ENCODE measurements around the gene DUSP22. TPM values are rescaled to one million over a fixed set of nuclear protein-coding genes. Genes with fewer than 3 reads are reported as not detected.

Gene DUSP22
- total and polyA plus RNA-seq, 8 donors: 27.3 to 48.8 (median 33.7) TPM

- H3K9me3 ChIP-seq: no peaks in the 10 kb centered on the region
- H3K27ac ChIP-seq: peak overlapping the region in 1 of 2 donors; percentile 29
- peaks cover 12 to 23% of the 10 kb centered on the region in 2 donors for H3K4me1 ChIP-seq
- peaks cover 0 to 9% of the 10 kb centered on the region in 2 donors for H3K36me3 ChIP-seq
- TF ChIP-seq, protein P1, sequence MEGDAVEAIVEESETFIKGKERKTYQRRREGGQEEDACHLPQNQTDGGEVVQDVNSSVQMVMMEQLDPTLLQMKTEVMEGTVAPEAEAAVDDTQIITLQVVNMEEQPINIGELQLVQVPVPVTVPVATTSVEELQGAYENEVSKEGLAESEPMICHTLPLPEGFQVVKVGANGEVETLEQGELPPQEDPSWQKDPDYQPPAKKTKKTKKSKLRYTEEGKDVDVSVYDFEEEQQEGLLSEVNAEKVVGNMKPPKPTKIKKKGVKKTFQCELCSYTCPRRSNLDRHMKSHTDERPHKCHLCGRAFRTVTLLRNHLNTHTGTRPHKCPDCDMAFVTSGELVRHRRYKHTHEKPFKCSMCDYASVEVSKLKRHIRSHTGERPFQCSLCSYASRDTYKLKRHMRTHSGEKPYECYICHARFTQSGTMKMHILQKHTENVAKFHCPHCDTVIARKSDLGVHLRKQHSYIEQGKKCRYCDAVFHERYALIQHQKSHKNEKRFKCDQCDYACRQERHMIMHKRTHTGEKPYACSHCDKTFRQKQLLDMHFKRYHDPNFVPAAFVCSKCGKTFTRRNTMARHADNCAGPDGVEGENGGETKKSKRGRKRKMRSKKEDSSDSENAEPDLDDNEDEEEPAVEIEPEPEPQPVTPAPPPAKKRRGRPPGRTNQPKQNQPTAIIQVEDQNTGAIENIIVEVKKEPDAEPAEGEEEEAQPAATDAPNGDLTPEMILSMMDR (IDR thresholded peaks at IDR 0.05): no peak
- no peak overlapping the region for H3K4me3 ChIP-seq
- no peak for ATAC-seq
- H3K27me3 ChIP-seq: no peaks in the 10 kb centered on the region
- intact Hi-C loops (cut with DNase I): no loop called here
- DNase-seq: peak in 1 of 4 donors; percentile 79
Observed at GRCh38 chr6:326896-327537, 34.7 kb downstream of the DUSP22 start.

GRCh38 chr6:327538-328116 lies 35.3 kb downstream of the DUSP22 start:
- peak; percentile 43 for ATAC-seq
- peak overlapping the region in 1 of 2 donors; percentile 29 for H3K27ac ChIP-seq
- intact Hi-C loops (cut with DNase I): no loop called here

GRCh38 chr6:328136-328670 lies 35.9 kb downstream of the DUSP22 start:
- H3K4me1 ChIP-seq: peaks cover 19 to 26% of the 10 kb centered on the region in 2 donors
- ATAC-seq: peak; percentile 81
- intact Hi-C loops (cut with DNase I): no loop called here
- no peak overlapping the region for H3K27ac ChIP-seq
- no peaks in the 10 kb centered on the region for H3K9me3 ChIP-seq
- H3K4me3 ChIP-seq: no peak overlapping the region
- peaks cover 0 to 9% of the 10 kb centered on the region in 2 donors for H3K36me3 ChIP-seq
- TF ChIP-seq, protein P1 (IDR thresholded peaks at IDR 0.05): no peak
- DNase-seq: peak in 1 of 4 donors; percentile 60
- no peaks in the 10 kb centered on the region for H3K27me3 ChIP-seq

More at GRCh38 chr6:327538-328116, 35.3 kb downstream of the DUSP22 start:
- DNase-seq: no peak
- Histone ChIP-seq H3K36me3 (peaks cover 0 to 9% of the 10 kb centered on the region in 2 donors), H3K9me3 (no peaks in the 10 kb centered on the region), H3K27me3 (no peaks in the 10 kb centered on the region), H3K4me1 (peaks cover 14 to 23% of the 10 kb centered on the region in 2 donors), H3K4me3 (no peak overlapping the region)
- TF ChIP-seq, protein P1 (IDR thresholded peaks at IDR 0.05): no peak

GRCh38 chr6:328924-329323 lies 36.6 kb downstream of the DUSP22 start:
- H3K27ac ChIP-seq: no peak overlapping the region
- intact Hi-C loops (cut with DNase I): no loop called here
- no peak for ATAC-seq
- H3K27me3 ChIP-seq: no peaks in the 10 kb centered on the region
- TF ChIP-seq, protein P1 (IDR thresholded peaks at IDR 0.05): no peak
- peaks cover 0 to 9% of the 10 kb centered on the region in 2 donors for H3K36me3 ChIP-seq
- H3K4me1 ChIP-seq: peaks cover 19 to 26% of the 10 kb centered on the region in 2 donors
- H3K9me3 ChIP-seq: no peaks in the 10 kb centered on the region
- DNase-seq: no peak
- no peak overlapping the region for H3K4me3 ChIP-seq
